Stimulated activated CD8-positive, alpha-beta memory T cell treated with anti-CD3 and anti-CD28 coated beads, Interleukin-12 subunit alpha, Interleukin-12 subunit beta, amount 100 ng/mL, for 4 hours (primary cell): ENCODE measurements around the gene MORF4L1.
A peak's percentile ranks its signal among the peaks of the same experiment; 100 is the strongest.
"Not testable (repeated sequence)": the region's sequence is repeated elsewhere in the genome, so short reads cannot be mapped to it uniquely, and the experiment has no call there.

ENCODE experiments used
- DNase-seq: peaks from one replicate; pipeline ENCODE4 v3.0.0-alpha.2; 2020; ENCODE audit warnings: low read depth

MORF4L1 gene

GRCh38 chr15:78872155-78872971 is at the start of gene MORF4L1:
TSS of gene MORF4L1 (plus strand) at chr15:78872890. CDS start at chr15:78873018, 128 bp downstream.
- DNase-seq = peak; percentile 95

DNA sequence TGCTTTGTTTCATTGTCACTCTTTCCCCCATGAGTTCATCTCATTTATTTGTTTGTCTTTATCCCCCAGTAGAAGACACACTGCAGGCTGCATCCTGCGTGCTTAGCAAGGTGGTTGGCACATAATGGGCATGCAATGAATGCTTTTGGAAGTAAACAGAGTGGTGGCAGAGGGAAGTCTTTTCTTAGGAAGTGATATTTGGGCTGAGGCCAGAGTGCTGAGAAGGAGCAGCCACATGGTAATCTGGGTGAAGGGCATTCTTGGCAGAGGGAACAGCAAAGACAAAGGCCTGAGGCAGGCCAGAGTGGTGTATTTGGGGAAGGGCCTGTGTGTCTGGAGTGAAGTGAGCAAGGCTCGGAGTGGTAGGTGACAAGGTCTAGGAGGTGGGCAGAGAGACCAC is 43.8 kb upstream of the MORF4L1 start:
- DNase-seq = no peak

DNA sequence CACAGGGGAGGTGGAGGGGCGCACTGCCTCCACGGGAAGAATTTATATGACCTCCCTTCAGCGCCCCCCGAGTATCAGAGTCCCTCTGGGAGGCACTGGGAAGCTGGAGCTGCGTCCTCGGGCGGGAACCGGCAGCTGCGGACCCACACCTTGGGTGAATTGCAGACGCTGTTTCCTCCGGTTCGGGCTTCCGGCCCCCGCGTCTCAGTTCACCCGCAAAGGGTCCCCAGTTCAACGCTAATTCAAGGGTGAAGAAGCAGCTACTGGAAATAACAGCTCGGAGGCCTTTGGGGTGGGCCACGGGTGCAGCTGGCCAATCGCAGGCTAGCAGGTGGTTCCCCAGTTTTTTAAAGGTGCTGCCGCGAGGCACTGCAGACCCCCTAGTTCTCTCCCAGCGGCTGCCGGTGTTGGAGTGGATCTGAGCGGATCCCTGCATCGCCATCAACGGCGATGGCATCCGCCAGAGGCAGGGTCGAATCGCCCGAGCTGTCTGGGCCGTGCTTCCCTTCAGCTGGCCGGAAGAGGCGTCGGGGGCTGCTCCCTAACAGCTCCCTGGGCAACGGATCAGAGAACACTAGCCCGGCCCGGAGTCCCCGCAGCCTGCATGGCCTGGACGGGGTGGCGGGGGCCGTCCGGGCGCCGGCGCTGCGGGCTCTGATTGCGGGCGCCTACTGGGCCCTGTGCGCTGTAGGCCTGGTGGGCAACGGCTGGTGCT is 42.0 kb upstream of the MORF4L1 start:
- no peak for DNase-seq

GRCh38 chr15:78831229-78832207 is 41.2 kb upstream of the MORF4L1 start:
- DNase-seq = no peak

GRCh38 chr15:78836333-78836732 is 36.4 kb upstream of the MORF4L1 start:
- no peak for DNase-seq

- DNase-seq = no peak
Observed at GRCh38 chr15:78837131-78837530, 35.6 kb upstream of the MORF4L1 start.

GRCh38 chr15:78837543-78837942 is 35.1 kb upstream of the MORF4L1 start:
- no peak for DNase-seq

DNA sequence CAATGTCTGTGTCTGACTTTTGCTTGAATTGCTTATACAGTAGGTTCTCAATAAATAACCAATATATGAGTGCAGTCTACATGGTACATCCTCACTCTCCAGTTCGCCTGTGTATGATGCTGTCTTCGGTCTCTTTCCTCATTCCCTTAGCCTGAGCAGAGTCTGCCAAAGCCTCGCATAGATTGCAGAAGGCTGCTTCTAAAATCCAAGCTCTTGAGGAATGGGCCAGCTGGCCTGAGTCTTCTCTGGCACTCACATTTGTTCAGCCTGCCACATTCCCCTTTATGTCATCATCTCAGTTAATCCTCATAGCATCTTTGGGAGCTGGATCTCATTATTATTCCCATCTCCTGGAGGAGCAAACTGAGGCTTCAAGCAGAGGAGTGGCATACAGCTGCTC is 34.2 kb upstream of the MORF4L1 start:
- no peak for DNase-seq

GRCh38 chr15:78839151-78839550 is 33.5 kb upstream of the MORF4L1 start:
- not testable (repeated sequence) for DNase-seq

GRCh38 chr15:78840661-78841375 is 31.9 kb upstream of the MORF4L1 start:
- no peak for DNase-seq

DNA sequence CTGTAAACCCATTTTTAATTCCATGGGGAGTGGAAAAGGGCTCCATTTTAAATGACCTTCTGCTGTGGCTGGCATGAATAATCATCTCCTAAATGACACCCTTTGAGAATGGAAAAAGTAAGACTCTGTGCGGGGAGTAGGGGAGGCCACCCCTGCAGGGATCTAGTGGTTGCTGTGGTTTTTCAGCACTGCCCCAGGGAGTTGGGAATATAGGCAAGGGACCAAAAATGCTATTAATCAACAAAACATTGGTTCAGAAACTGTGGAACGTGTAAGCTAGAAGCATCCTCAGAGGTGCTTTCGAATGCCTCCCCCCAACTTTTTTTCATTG is 31.3 kb upstream of the MORF4L1 start:
- no peak for DNase-seq

DNA sequence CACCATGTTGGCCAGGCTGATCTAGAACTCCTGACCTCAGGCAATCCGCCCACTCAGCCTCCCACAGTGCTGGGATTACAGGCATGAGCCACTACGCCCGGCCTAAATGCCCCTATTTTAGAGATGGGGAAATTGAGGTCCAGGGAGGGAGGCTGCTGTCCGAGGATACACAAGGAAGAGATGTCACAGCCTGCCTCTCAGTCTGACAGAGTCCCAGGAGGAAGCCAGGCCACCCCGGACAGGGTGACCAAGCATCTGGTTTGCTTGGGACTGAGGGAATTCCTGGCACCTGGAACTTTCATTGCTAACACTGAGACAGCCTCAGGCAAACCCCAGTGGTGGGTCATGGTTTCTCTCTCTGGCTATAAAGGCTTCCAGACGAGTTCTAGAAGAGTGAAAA is 30.8 kb upstream of the MORF4L1 start:
- no peak for DNase-seq

- no peak for DNase-seq
Observed at GRCh38 chr15:78842519-78842918, 30.2 kb upstream of the MORF4L1 start.

DNA sequence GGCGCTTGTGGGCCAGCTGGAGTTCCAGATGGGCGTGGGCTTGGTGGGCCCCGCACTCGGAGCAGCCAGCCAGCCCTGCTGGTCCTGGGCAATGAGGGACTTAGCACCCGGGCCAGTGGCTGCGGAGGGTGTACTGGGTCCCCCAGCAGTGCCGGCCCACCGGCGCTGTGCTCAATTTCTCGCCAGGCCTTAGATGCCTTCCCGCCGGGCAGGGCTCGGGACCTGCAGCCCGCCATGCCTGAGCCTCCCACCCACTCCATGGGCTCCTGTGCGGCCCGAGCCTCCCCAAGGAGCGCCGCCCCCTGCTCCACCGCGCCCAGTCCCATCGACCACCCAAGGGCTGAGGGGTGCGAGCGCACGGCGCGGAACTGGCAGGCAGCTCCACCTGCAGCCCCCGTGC is 25.8 kb upstream of the MORF4L1 start:
- DNase-seq = not testable (repeated sequence)

DNA sequence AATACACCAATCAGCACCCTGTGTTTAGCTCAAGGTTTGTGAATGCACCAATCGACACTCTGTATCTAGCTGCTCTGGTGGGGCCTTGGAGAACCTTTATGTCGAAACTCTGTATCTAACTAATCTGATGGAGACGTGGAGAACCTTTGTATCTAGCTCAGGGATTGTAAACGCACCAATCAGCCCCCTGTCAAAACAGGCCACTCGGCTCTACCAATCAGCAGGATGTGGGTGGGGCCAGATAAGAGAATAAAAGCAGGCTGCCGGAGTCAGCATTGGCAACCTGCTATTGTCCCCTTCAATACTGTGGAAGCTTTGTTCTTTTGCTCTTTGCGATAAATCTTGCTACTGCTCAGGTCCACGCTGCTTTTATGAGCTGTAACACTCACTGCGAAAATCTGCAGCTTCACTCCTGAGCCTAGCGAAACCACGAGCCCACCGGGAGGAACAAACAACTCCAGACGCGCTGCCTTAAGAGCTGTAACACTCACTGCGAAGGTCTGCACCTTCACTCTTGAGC is 25.2 kb upstream of the MORF4L1 start:
- not testable (repeated sequence) for DNase-seq

GRCh38 chr15:78850352-78850751 is 22.3 kb upstream of the MORF4L1 start:
- DNase-seq = no peak

DNA sequence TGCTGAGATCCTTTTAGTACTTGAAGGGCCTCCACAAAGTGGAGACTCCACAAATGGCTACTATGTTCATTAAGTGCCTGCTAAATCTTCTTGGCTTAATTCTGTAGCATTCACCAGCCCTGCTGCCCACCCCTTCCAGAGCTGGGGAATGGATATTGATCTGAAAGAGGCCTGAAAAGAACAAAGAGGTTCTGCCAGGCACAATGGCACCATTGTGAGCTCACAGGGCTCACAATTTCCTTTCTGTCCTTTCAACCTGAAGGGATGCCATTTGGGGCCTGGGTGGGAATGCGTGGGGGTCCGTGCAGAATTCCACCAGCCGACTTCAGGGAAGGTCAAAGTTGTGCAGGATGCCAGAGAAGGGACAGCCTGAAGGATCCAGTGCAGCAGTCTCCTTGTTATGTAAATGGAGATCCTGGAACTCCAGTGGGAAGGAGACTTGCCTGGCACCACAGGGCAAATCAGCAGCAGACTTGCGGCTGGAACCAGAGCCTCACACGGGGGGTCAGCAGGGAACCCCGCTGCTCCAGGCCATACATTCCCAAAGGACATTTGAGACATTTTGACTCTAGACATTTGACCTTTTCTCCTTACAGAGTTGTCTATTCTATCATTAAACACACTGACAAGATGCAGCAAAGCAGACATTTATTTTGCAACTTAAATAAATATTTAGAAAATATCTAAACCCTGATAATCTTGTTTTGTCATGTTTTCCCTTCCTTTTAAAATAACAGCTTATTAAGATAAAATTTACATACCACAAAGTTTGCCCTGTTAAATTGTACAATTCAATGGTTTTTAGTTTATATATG is 21.5 kb upstream of the MORF4L1 start:
- DNase-seq = no peak

- no peak for DNase-seq
Observed at GRCh38 chr15:78853500-78853899, 19.2 kb upstream of the MORF4L1 start.

DNA sequence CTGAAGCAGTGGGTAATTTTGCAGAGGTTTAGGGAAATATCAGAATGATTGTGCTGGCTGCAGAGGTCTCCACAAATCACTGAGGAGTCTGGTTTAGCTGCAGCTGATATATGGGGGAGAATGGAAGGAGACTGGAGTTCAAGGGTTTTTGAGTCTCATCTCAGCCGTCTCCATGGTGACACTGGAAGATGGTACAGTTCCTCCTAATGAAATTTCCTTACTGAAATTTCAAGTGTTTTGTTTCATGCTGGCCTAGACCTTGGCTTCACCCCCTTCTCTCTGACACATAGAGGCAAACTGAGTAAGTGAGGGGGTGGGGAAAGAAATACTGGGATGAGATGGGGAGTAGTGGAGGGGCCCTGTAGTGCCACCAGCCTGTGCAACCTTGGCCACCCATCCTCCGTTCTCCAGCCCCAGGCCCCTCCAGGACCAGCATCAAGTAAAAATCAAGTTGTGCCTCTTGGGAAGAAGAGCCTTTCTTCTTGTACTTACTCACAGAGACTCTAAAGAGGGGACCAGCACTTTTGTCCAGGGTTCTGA is 17.8 kb upstream of the MORF4L1 start:
- no peak for DNase-seq

DNA sequence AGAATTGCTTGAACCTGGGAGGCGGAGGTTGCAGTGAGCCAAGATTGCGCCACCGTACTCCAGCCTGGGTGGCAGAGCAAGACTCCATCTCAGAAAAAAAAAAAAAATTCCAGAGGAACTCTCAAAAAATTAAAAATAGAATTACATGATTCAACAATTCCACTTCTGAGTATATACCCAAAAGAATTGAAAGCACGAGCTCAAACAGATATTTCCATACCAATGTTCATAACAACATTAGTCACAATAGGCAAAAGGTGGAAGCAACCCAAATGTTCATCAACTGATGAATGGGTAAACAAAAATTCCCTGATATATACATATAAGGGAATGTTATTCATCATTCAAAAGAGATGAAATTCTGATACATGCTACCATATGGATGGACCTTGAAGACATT is 16.9 kb upstream of the MORF4L1 start:
- DNase-seq = no peak
